ENCODE data around the gene TMCC2. TPM values are rescaled to one million over a fixed set of nuclear protein-coding genes. Genes with fewer than 3 reads are reported as not detected.

The TMCC2 gene
- total RNA-seq, 1 donor from 2014 or later, result 5.6 TPM

DNA sequence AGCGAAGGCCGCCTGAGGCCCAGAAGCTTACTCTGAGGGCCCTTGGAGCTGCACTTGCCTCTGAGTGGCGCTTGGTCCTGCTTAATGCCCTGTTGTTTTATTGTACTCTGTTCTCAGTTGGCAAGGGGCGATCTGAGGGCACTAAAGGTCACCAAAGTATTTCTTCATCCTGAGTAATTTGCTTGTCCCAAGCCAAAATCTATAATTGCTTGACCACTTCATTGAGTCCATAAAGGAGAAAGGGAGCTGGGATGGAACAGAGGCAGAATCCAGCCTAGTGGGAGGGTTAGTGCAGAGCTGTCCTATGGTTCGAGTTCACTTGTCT, 94.2 kb downstream of the TMCC2 start:
- TF ChIP-seq, protein P1, sequence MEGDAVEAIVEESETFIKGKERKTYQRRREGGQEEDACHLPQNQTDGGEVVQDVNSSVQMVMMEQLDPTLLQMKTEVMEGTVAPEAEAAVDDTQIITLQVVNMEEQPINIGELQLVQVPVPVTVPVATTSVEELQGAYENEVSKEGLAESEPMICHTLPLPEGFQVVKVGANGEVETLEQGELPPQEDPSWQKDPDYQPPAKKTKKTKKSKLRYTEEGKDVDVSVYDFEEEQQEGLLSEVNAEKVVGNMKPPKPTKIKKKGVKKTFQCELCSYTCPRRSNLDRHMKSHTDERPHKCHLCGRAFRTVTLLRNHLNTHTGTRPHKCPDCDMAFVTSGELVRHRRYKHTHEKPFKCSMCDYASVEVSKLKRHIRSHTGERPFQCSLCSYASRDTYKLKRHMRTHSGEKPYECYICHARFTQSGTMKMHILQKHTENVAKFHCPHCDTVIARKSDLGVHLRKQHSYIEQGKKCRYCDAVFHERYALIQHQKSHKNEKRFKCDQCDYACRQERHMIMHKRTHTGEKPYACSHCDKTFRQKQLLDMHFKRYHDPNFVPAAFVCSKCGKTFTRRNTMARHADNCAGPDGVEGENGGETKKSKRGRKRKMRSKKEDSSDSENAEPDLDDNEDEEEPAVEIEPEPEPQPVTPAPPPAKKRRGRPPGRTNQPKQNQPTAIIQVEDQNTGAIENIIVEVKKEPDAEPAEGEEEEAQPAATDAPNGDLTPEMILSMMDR (IDR thresholded peaks at IDR 0.05; ENCODE audit: unreplicated experiment), result no peak
- Mint-ChIP-seq H3K36me3 (ENCODE audit: low read depth, unreplicated experiment) (peaks cover 3% of the 10 kb centered on the region), H3K27ac (ENCODE audit: unreplicated experiment) (no peak overlapping the region), H3K9me3 (ENCODE audit: unreplicated experiment) (no peaks in the 10 kb centered on the region), H3K4me1 (ENCODE audit: unreplicated experiment) (peaks cover 32% of the 10 kb centered on the region), H3K27me3 (ENCODE audit: unreplicated experiment) (no peaks in the 10 kb centered on the region), H3K4me3 (ENCODE audit: unreplicated experiment) (peak overlapping the region; percentile 74)
- no peak for DNase-seq (ENCODE audit: low spot score)

Other genes starting within 250 kb of the TMCC2 start
- gene CNTN2, start 184.7 kb upstream of the TMCC2 start, total RNA-seq (ENCODE audit: unreplicated experiment), result 0.10 TPM
- gene TMEM81, start 143.5 kb upstream of the TMCC2 start, total RNA-seq (ENCODE audit: unreplicated experiment), result 3.7 TPM
- 11.4 TPM for gene RBBP5, start 106.0 kb upstream of the TMCC2 start, total RNA-seq (ENCODE audit: unreplicated experiment)
- 12.2 TPM for gene DSTYK, start 16.2 kb upstream of the TMCC2 start, total RNA-seq (ENCODE audit: unreplicated experiment)
- gene NUAK2, start 93.8 kb downstream of the TMCC2 start, total RNA-seq (ENCODE audit: unreplicated experiment), result 3.6 TPM
- 1.5 TPM for gene KLHDC8A, start 129.0 kb downstream of the TMCC2 start, total RNA-seq (ENCODE audit: unreplicated experiment)
- gene LEMD1, start 194.1 kb downstream of the TMCC2 start, total RNA-seq (ENCODE audit: unreplicated experiment), result 3.0 TPM
- gene BLACAT1, start 228.1 kb downstream of the TMCC2 start, total RNA-seq (ENCODE audit: unreplicated experiment), result 2.2 TPM

Measured in endothelial cell (in vitro differentiated cells).